Measurements from ENCODE around the gene SLC6A11. TPM values are rescaled to one million over a fixed set of nuclear protein-coding genes. Genes with fewer than 3 reads are reported as not detected.

SLC6A11 gene
- total and polyA plus RNA-seq, 2 donors = 0.05 to 0.18 TPM

DNA sequence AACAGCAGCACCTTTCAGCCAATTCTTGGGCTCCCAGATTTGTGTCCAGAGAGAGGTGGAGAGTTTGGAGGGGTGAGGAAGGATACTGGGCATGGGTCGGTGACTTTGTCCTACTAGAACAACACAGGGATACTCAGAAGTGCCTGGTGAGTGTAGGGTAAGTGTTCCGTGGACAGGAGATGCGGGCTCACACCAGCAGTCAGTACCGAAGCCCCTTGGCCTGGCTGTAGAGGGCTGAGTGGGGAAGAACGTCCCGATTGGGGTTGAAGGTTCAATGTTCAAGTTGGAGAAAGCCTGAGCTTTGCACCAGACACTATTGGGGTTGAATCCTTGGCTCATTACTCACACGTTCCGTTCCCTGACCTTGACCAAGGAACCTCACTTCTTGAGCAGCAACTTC lies 40.8 kb upstream of the SLC6A11 start:
- Histone ChIP-seq H3K4me1 (ENCODE audit: control insufficient read depth in 2 of 2, insufficient read depth in 2 of 2, low read length in 2 of 2) (no peaks in the 10 kb centered on the region), H3K27ac (ENCODE audit: low read depth in 1 of 2, low read length in 1 of 2) (no peak overlapping the region), H3K9me3 (ENCODE audit: control insufficient read depth in 2 of 2, insufficient read depth in 1 of 2, low read length in 1 of 2) (no peaks in the 10 kb centered on the region), H3K36me3 (ENCODE audit: control insufficient read depth in 2 of 2, insufficient read depth in 2 of 2, low read length in 1 of 2) (no peaks in the 10 kb centered on the region), H3K4me3 (ENCODE audit: low read length in 2 of 2) (no peak overlapping the region), H3K27me3 (ENCODE audit: control insufficient read depth in 2 of 2, insufficient read depth in 1 of 2, low read length in 1 of 2) (peaks cover 0 to 2% of the 10 kb centered on the region in 2 donors)
- no peak for DNase-seq (ENCODE audit: low read depth in 6 of 9, low spot score in 9 of 9)
- WGBS = 87% methylated on average over 8 of the region's 8 CpGs

DNA sequence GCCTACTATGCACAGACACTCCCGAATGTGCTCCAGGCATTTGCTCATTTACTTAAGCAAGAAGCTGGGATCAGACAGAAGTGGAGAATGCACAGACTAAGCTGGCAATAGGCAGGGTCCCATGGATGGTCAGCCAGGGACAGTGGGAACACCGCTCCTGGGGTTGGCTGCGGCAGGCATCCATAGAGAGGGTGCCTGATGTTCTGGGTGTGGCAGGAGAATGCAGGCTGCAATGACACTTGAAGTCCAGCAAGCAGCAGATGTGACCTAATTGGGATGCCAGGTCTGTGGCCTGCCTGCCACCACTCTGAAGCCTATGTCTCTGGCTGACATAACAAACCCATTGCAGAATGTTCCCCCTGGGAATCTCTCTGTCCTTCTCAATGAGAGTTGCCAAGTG lies 40.2 kb upstream of the SLC6A11 start:
- 96% methylated on average over 3 of the region's 3 CpGs for WGBS
- no peak overlapping the region for H3K4me3 ChIP-seq (ENCODE audit: low read length in 2 of 2)
- H3K4me1 ChIP-seq (ENCODE audit: control insufficient read depth in 2 of 2, insufficient read depth in 2 of 2, low read length in 2 of 2) = no peaks in the 10 kb centered on the region
- H3K36me3 ChIP-seq (ENCODE audit: control insufficient read depth in 2 of 2, insufficient read depth in 2 of 2, low read length in 1 of 2) = no peaks in the 10 kb centered on the region
- peaks cover 0 to 2% of the 10 kb centered on the region in 2 donors for H3K27me3 ChIP-seq (ENCODE audit: control insufficient read depth in 2 of 2, insufficient read depth in 1 of 2, low read length in 1 of 2)
- no peak overlapping the region for H3K27ac ChIP-seq (ENCODE audit: low read depth in 1 of 2, low read length in 1 of 2)
- no peaks in the 10 kb centered on the region for H3K9me3 ChIP-seq (ENCODE audit: control insufficient read depth in 2 of 2, insufficient read depth in 1 of 2, low read length in 1 of 2)
- DNase-seq (ENCODE audit: low read depth in 6 of 9, low spot score in 9 of 9) = no peak

DNA sequence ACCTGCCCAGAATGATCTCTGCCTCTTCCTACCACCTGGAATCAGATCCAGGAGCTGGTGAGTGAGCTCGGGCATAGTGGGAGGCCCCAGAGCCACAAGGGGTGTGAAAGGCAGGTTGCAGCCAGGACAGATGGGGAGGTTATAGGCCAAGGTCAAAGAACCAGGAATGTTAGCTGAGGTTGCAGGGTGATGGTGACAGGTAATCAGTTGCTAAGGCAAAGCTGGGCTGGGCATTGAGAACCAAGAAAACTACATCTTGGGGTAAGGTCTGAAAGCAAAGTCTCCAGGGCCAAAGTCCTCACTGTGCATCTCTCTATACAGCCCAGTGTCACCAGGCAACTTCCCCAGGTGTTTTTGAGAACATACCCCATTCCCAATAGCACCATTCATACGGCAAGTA lies 38.4 kb upstream of the SLC6A11 start:
- Histone ChIP-seq H3K36me3 (ENCODE audit: control insufficient read depth in 2 of 2, insufficient read depth in 2 of 2, low read length in 1 of 2) (no peaks in the 10 kb centered on the region), H3K27ac (ENCODE audit: low read depth in 1 of 2, low read length in 1 of 2) (no peak overlapping the region), H3K4me3 (ENCODE audit: low read length in 2 of 2) (no peak overlapping the region), H3K27me3 (ENCODE audit: control insufficient read depth in 2 of 2, insufficient read depth in 1 of 2, low read length in 1 of 2) (no peaks in the 10 kb centered on the region), H3K4me1 (ENCODE audit: control insufficient read depth in 2 of 2, insufficient read depth in 2 of 2, low read length in 2 of 2) (no peaks in the 10 kb centered on the region), H3K9me3 (ENCODE audit: control insufficient read depth in 2 of 2, insufficient read depth in 1 of 2, low read length in 1 of 2) (no peaks in the 10 kb centered on the region)
- 84% methylated on average over 2 of the region's 2 CpGs for WGBS
- no peak for DNase-seq (ENCODE audit: low read depth in 6 of 9, low spot score in 9 of 9)

DNA sequence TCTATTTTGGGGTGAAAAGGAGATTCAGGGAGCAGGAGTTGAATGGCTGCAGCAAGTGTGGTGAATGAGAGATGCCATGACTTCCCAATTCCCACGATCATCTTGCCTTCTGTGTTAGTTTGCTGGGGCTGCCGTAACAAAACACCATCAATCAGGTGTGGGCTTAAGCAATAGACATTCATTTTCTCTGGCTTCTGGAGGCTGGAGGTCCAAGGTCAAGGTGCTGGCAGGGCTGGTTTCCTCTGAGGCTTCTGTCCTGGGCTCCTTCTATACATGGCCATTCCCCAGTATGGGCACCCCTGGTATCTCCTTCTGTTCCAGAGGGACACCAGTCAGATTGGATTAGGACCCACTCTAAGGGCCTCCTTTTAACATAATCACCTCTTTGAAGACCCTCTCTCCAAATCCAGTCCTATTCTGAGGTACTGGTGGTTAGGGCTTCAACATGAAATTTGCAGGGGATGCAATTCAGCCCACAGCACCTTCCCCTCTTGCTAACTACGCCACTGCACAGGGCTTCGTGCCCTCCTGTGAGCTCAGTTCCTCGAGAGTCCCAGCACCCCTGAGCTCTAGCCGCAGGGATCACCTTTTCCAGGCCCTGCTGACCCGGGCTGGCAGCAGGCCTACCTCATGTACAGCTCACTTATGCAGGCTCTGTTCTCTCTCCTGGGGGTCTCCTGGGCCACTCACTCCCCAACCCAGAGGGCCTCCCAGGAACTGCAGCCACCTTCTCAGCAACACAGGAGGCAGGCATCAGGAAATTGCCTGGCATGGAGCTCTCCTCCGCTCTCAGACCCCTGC lies 37.3 kb upstream of the SLC6A11 start:
- H3K4me1 ChIP-seq (ENCODE audit: control insufficient read depth in 2 of 2, insufficient read depth in 2 of 2, low read length in 2 of 2) = no peaks in the 10 kb centered on the region
- no peak overlapping the region for H3K27ac ChIP-seq (ENCODE audit: low read depth in 1 of 2, low read length in 1 of 2)
- H3K27me3 ChIP-seq (ENCODE audit: control insufficient read depth in 2 of 2, insufficient read depth in 1 of 2, low read length in 1 of 2) = no peaks in the 10 kb centered on the region
- no peaks in the 10 kb centered on the region for H3K9me3 ChIP-seq (ENCODE audit: control insufficient read depth in 2 of 2, insufficient read depth in 1 of 2, low read length in 1 of 2)
- 91% methylated on average over 8 of the region's 8 CpGs for whole genome bisulfite sequencing
- H3K36me3 ChIP-seq (ENCODE audit: control insufficient read depth in 2 of 2, insufficient read depth in 2 of 2, low read length in 1 of 2) = no peaks in the 10 kb centered on the region
- no peak for DNase-seq (ENCODE audit: low read depth in 6 of 9, low spot score in 9 of 9)
- no peak overlapping the region for H3K4me3 ChIP-seq (ENCODE audit: low read length in 2 of 2)

DNA sequence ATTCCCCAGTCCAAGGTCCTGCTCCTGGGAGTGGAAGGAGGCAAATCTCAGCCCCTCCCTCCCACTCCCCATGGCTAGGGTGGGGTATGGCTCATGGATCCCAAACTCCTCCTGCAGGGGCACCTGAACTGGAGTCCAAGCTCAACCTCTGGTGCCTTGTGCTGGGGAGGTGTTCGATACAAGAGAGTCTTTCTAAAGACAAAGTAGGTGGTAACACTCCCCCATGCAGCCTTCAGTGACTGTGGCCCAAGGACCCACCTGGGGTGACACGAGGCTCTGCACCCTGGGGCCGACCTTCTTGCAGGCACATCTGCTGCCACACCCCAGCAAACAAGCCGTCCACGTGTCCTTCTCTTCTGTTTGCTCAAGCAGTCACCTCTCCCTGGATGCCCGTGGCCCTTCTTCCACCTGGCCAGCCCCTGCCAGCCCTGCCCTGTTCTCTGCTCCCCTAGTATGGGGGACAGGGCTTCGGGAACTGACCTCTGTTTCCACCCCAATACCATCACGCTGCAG lies 36.7 kb upstream of the SLC6A11 start:
- no peaks in the 10 kb centered on the region for H3K36me3 ChIP-seq (ENCODE audit: control insufficient read depth in 2 of 2, insufficient read depth in 2 of 2, low read length in 1 of 2)
- DNase-seq (ENCODE audit: low read depth in 6 of 9, low spot score in 9 of 9) = no peak
- H3K27me3 ChIP-seq (ENCODE audit: control insufficient read depth in 2 of 2, insufficient read depth in 1 of 2, low read length in 1 of 2) = no peaks in the 10 kb centered on the region
- no peak overlapping the region for H3K27ac ChIP-seq (ENCODE audit: low read depth in 1 of 2, low read length in 1 of 2)
- WGBS = 92% methylated on average over 8 of the region's 8 CpGs
- H3K9me3 ChIP-seq (ENCODE audit: control insufficient read depth in 2 of 2, insufficient read depth in 1 of 2, low read length in 1 of 2) = no peaks in the 10 kb centered on the region
- no peaks in the 10 kb centered on the region for H3K4me1 ChIP-seq (ENCODE audit: control insufficient read depth in 2 of 2, insufficient read depth in 2 of 2, low read length in 2 of 2)
- H3K4me3 ChIP-seq (ENCODE audit: low read length in 2 of 2) = no peak overlapping the region

DNA sequence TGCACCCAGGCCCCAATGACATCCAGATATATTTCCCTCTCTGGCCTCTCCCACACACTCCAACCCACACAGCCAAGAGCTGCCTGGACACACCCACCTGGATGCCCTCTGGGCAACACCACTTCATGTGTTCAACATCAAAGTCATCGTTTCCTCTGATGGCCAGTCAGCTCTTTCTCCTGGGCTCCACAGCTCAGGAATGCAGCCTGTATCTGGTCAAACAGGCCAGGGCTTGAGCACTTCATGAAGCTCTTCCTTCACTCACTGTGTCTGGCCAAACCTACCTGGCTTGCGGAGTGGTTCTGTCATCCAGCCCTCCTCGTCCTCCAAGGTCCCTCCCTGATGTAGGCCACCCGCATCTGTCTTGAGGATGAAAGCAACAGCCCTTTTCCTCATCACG lies 35.8 kb upstream of the SLC6A11 start:
- no peaks in the 10 kb centered on the region for H3K27me3 ChIP-seq (ENCODE audit: control insufficient read depth in 2 of 2, insufficient read depth in 1 of 2, low read length in 1 of 2)
- no peak overlapping the region for H3K27ac ChIP-seq (ENCODE audit: low read depth in 1 of 2, low read length in 1 of 2)
- no peaks in the 10 kb centered on the region for H3K36me3 ChIP-seq (ENCODE audit: control insufficient read depth in 2 of 2, insufficient read depth in 2 of 2, low read length in 1 of 2)
- no peaks in the 10 kb centered on the region for H3K4me1 ChIP-seq (ENCODE audit: control insufficient read depth in 2 of 2, insufficient read depth in 2 of 2, low read length in 2 of 2)
- no peaks in the 10 kb centered on the region for H3K9me3 ChIP-seq (ENCODE audit: control insufficient read depth in 2 of 2, insufficient read depth in 1 of 2, low read length in 1 of 2)
- no peak for DNase-seq (ENCODE audit: low read depth in 6 of 9, low spot score in 9 of 9)
- H3K4me3 ChIP-seq (ENCODE audit: low read length in 2 of 2) = no peak overlapping the region
- WGBS = 94% methylated on average over 5 of the region's 5 CpGs

DNA sequence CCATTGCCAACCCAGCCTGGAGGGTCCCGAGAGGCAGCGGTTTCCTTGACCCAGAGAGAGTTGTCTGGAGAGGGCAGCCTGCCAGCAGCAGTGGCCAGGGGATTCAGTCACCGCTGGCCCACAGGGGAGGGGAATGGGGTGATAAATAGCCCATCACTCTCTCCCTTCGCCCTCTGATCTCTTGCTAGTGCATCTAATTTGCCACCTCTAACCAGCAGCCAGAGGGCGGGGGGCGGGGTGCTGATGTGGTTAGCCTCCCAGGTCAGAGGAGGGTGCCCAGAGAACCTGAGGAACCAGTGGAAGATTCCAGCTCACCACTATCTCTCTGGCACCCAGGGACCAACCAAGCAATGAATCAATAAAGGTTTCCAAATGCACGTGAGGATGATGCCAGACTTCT lies 35.1 kb upstream of the SLC6A11 start:
- Histone ChIP-seq H3K36me3 (ENCODE audit: control insufficient read depth in 2 of 2, insufficient read depth in 2 of 2, low read length in 1 of 2) (no peaks in the 10 kb centered on the region), H3K9me3 (ENCODE audit: control insufficient read depth in 2 of 2, insufficient read depth in 1 of 2, low read length in 1 of 2) (no peaks in the 10 kb centered on the region), H3K27me3 (ENCODE audit: control insufficient read depth in 2 of 2, insufficient read depth in 1 of 2, low read length in 1 of 2) (no peaks in the 10 kb centered on the region), H3K27ac (ENCODE audit: low read depth in 1 of 2, low read length in 1 of 2) (no peak overlapping the region), H3K4me3 (ENCODE audit: low read length in 2 of 2) (no peak overlapping the region), H3K4me1 (ENCODE audit: control insufficient read depth in 2 of 2, insufficient read depth in 2 of 2, low read length in 2 of 2) (no peaks in the 10 kb centered on the region)
- WGBS = 89% methylated on average over 7 of the region's 7 CpGs
- DNase-seq (ENCODE audit: low read depth in 6 of 9, low spot score in 9 of 9) = no peak

DNA sequence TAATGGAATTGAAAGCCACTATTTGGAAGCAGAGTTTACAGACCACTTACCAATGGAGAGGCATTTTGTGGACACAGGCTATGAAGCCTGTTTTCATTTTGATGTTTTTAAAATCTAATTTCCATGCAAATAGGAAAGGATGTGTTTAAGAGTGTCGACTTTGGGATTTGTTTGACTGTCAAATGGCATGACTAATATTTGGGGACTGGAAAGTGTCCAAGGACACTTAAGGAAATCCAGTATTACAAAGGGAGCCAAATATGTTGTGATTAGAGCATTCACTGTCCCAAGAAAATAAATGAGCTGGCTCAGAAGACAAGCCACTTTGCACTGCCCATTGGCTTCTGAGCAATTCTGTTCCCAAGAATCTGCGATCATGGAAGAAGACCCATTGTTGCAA lies 34.0 kb upstream of the SLC6A11 start:
- Histone ChIP-seq H3K27me3 (ENCODE audit: control insufficient read depth in 2 of 2, insufficient read depth in 1 of 2, low read length in 1 of 2) (no peaks in the 10 kb centered on the region), H3K9me3 (ENCODE audit: control insufficient read depth in 2 of 2, insufficient read depth in 1 of 2, low read length in 1 of 2) (no peaks in the 10 kb centered on the region), H3K4me1 (ENCODE audit: control insufficient read depth in 2 of 2, insufficient read depth in 2 of 2, low read length in 2 of 2) (no peaks in the 10 kb centered on the region), H3K4me3 (ENCODE audit: low read length in 2 of 2) (no peak overlapping the region), H3K27ac (ENCODE audit: low read depth in 1 of 2, low read length in 1 of 2) (no peak overlapping the region), H3K36me3 (ENCODE audit: control insufficient read depth in 2 of 2, insufficient read depth in 2 of 2, low read length in 1 of 2) (no peaks in the 10 kb centered on the region)
- WGBS = 90% methylated on average over 2 of the region's 2 CpGs
- no peak for DNase-seq (ENCODE audit: low read depth in 6 of 9, low spot score in 9 of 9)

DNA sequence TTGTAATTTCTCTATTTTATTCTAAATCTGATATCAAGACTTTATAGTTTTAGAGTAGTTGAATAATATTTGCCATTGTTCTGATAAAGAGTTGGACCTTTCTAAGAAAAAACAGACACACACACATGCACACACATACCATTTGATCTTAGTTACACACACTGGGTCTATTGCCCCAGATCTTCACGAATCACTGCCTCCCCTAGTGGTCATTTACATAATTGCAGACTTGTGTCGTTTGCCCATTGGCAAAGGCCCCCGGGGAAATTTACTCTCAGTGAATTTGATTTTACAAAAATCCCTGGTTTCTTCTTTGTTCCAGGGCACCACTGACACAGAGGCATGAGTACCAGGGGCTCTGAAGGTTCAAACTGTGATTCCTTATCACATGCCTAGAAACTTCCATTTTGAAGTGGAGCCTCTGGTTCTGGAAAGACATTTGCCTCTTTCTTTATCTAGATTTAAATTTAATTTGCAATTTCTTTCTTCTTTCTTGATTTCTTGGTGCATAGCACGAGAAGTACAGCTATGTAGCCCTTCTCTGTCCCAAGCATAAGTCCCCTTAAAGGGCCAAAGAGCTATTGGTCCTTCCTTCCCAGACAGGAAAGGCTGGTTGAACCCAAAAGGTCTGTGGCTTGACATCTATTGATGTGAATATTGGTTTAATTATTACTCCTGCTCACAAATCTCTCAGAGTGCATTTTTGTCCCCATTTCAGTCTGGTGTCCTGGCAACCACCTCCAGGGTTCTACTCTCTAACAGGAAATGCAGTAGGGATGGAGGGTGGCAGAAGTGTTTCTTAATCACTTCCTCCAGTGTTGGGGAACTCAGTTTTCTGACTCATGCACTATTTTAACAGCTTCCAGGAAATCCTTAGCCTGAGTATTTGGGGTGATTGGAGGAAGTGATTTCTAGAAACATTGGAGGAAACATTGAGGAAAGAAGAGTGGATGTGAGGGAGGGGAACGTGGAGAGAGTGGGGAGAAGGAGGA lies 32.4 kb upstream of the SLC6A11 start:
- H3K4me3 ChIP-seq (ENCODE audit: low read length in 2 of 2) = no peak overlapping the region
- 20% methylated on average over 5 of the region's 5 CpGs for WGBS
- H3K27ac ChIP-seq (ENCODE audit: low read depth in 1 of 2, low read length in 1 of 2) = no peak overlapping the region
- DNase-seq (ENCODE audit: low read depth in 6 of 9, low spot score in 9 of 9) = peak in 6 of 9 donors; percentile 4 to 41 (median 11)
- H3K27me3 ChIP-seq (ENCODE audit: control insufficient read depth in 2 of 2, insufficient read depth in 1 of 2, low read length in 1 of 2) = no peaks in the 10 kb centered on the region
- H3K9me3 ChIP-seq (ENCODE audit: control insufficient read depth in 2 of 2, insufficient read depth in 1 of 2, low read length in 1 of 2) = no peaks in the 10 kb centered on the region
- no peaks in the 10 kb centered on the region for H3K36me3 ChIP-seq (ENCODE audit: control insufficient read depth in 2 of 2, insufficient read depth in 2 of 2, low read length in 1 of 2)
- no peaks in the 10 kb centered on the region for H3K4me1 ChIP-seq (ENCODE audit: control insufficient read depth in 2 of 2, insufficient read depth in 2 of 2, low read length in 2 of 2)
